GM12872 (cell line): ENCODE measurements around the gene CPNE5.
A peak's percentile ranks its signal among the peaks of the same experiment; 100 is the strongest.

Experiments used
- CTCF ChIP-seq: IDR thresholded peaks from 3 replicates; pipeline ENCODE4 v1.5.1; 2011; ENCODE audit warnings: low read depth, mild to moderate bottlenecking, low read length, moderate library complexity; ENCODE audit not compliant: insufficient read depth

CPNE5 gene

GRCh38 chr6:36735110-36736071 lies 103.9 kb downstream of the CPNE5 start:
- TF ChIP-seq CTCF = 0 out of 3 replicates have a peak, but pooled peaks have one; percentile 12

- no peak for TF ChIP-seq CTCF
These were observed 104.7 kb downstream of the CPNE5 start for GRCh38 chr6:36734486-36735060.

GRCh38 chr6:36733300-36733699 lies 105.9 kb downstream of the CPNE5 start:
- no peak for TF ChIP-seq CTCF

GRCh38 chr6:36731622-36732310 lies 107.5 kb downstream of the CPNE5 start:
- TF ChIP-seq CTCF = 0 out of 3 replicates have a peak, but pooled peaks have one; percentile 6

GRCh38 chr6:36730424-36731380 lies 108.5 kb downstream of the CPNE5 start:
- TF ChIP-seq CTCF = no peak

GRCh38 chr6:36729161-36729524 lies 110.1 kb downstream of the CPNE5 start:
- TF ChIP-seq CTCF = no peak
